Measurements from ENCODE around the gene EIF2D.
"Not testable (repeated sequence)": the region's sequence is repeated elsewhere in the genome, so short reads cannot be mapped to it uniquely, and the experiment has no call there.

The EIF2D gene

GRCh38 chr1:206612129-206612876 lies at the start of gene EIF2D:
Gene EIF2D (minus strand): TSS chr1:206612465. CDS start chr1:206612342, 123 bp downstream.
- DNase-seq (ENCODE audit: low read depth), result no peak

- no peak for DNase-seq (ENCODE audit: low read depth)
These were observed 49.0 kb upstream of the EIF2D start for GRCh38 chr1:206661161-206661820.

- DNase-seq (ENCODE audit: low read depth), result no peak
These were observed 47.9 kb upstream of the EIF2D start for GRCh38 chr1:206660136-206660535.

- no peak for DNase-seq (ENCODE audit: low read depth)
These were observed 46.7 kb upstream of the EIF2D start for GRCh38 chr1:206658981-206659273.

GRCh38 chr1:206658264-206658980 lies 46.2 kb upstream of the EIF2D start:
- no peak for DNase-seq (ENCODE audit: low read depth)

GRCh38 chr1:206657751-206658150 lies 45.5 kb upstream of the EIF2D start:
- no peak for DNase-seq (ENCODE audit: low read depth)

GRCh38 chr1:206656936-206657335 lies 44.7 kb upstream of the EIF2D start:
- DNase-seq (ENCODE audit: low read depth), result no peak

- no peak for DNase-seq (ENCODE audit: low read depth)
These were observed 43.2 kb upstream of the EIF2D start for GRCh38 chr1:206655471-206655882.

- DNase-seq (ENCODE audit: low read depth), result no peak
These were observed 42.6 kb upstream of the EIF2D start for GRCh38 chr1:206654828-206655227.

- no peak for DNase-seq (ENCODE audit: low read depth)
These were observed 41.6 kb upstream of the EIF2D start for GRCh38 chr1:206653715-206654459.

- no peak for DNase-seq (ENCODE audit: low read depth)
These were observed 40.0 kb upstream of the EIF2D start for GRCh38 chr1:206651958-206652890.

GRCh38 chr1:206651014-206651413 lies 38.7 kb upstream of the EIF2D start:
- no peak for DNase-seq (ENCODE audit: low read depth)

GRCh38 chr1:206649261-206649921 lies 37.1 kb upstream of the EIF2D start:
- no peak for DNase-seq (ENCODE audit: low read depth)

- DNase-seq (ENCODE audit: low read depth), result no peak
These were observed 35.0 kb upstream of the EIF2D start for GRCh38 chr1:206647224-206647623.

GRCh38 chr1:206646504-206646903 lies 34.2 kb upstream of the EIF2D start:
- no peak for DNase-seq (ENCODE audit: low read depth)

- no peak for DNase-seq (ENCODE audit: low read depth)
These were observed 30.9 kb upstream of the EIF2D start for GRCh38 chr1:206643118-206643698.

GRCh38 chr1:206642074-206642473 lies 29.8 kb upstream of the EIF2D start:
- DNase-seq (ENCODE audit: low read depth), result not testable (repeated sequence)

- DNase-seq (ENCODE audit: low read depth), result no peak
These were observed 25.3 kb upstream of the EIF2D start for GRCh38 chr1:206637605-206638004.

GRCh38 chr1:206636671-206637070 lies 24.4 kb upstream of the EIF2D start:
- DNase-seq (ENCODE audit: low read depth), result no peak

- DNase-seq (ENCODE audit: low read depth), result no peak
These were observed 23.7 kb upstream of the EIF2D start for GRCh38 chr1:206635978-206636345.

Data from HS-27A (cell line).